Measurements from ENCODE around the gene DDX59. TPM values are rescaled to one million over a fixed set of nuclear protein-coding genes. Genes with fewer than 3 reads are reported as not detected.
"Not testable (repeated sequence)": the region's sequence is repeated elsewhere in the genome, so short reads cannot be mapped to it uniquely, and the experiment has no call there.

Gene DDX59
- total RNA-seq, 2 donors from 2014 or later: 19.5 to 28.1 TPM

DNA sequence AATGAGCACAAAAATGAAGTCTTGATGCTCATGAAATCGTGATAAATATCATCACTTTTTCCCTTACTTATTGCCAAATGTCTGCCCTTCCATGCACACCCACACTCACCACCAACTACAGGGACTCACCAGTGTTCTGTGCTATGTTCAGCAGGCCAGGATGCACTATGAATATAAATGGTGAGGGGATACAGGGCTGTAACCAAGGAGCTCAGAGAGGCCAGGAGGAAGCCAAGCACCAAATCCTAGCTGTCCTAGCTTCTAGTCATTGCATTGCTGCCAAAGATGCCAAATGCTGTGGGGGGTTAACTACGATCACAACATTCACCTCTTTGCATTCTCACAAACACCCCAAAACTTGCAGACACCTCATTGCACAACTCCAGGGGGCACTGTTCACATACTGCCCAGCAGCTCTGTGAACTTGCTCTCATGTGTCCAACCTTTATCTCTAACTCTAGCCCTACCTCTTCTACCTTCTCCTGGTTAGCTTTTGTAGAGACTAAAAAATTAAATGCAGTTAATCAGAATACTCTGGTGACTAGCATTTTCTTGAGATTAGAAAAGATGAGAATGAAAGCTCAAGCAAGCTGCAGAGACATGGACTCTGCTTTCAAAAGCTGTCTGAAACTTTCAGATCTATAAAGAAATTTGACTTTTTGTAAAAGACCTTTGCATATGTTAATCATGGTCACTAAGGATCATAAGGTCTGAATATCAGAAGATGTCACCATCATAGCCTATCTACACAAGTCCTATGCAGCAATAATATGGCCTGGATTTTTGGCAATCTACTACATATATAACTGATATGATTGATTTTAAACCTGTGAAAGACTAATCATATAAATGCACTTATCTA is 35.2 kb downstream of the DDX59 start:
- Histone ChIP-seq H3K4me3 (no peak overlapping the region), H3K36me3 (no peaks in the 10 kb centered on the region), H3K9me3 (no peaks in the 10 kb centered on the region), H3K27me3 (replicated peaks; ENCODE audit: insufficient read depth) (no peaks in the 10 kb centered on the region), H3K27ac (no peak overlapping the region), H3K4me1 (replicated peaks) (no peaks in the 10 kb centered on the region)
- 85% methylated on average over 1 of the region's 2 CpGs for WGBS
- DNase-seq (ENCODE audit: low spot score): no peak
- intact Hi-C loops (cut with DNase I): no loop called here
- TF ChIP-seq, protein P1, sequence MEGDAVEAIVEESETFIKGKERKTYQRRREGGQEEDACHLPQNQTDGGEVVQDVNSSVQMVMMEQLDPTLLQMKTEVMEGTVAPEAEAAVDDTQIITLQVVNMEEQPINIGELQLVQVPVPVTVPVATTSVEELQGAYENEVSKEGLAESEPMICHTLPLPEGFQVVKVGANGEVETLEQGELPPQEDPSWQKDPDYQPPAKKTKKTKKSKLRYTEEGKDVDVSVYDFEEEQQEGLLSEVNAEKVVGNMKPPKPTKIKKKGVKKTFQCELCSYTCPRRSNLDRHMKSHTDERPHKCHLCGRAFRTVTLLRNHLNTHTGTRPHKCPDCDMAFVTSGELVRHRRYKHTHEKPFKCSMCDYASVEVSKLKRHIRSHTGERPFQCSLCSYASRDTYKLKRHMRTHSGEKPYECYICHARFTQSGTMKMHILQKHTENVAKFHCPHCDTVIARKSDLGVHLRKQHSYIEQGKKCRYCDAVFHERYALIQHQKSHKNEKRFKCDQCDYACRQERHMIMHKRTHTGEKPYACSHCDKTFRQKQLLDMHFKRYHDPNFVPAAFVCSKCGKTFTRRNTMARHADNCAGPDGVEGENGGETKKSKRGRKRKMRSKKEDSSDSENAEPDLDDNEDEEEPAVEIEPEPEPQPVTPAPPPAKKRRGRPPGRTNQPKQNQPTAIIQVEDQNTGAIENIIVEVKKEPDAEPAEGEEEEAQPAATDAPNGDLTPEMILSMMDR (IDR thresholded peaks at IDR 0.05): no peak
- no peak for TF ChIP-seq POLR2A (IDR thresholded peaks at IDR 0.05)
- no peak for TF ChIP-seq POLR2AphosphoS5 (IDR thresholded peaks at IDR 0.05)

DNA sequence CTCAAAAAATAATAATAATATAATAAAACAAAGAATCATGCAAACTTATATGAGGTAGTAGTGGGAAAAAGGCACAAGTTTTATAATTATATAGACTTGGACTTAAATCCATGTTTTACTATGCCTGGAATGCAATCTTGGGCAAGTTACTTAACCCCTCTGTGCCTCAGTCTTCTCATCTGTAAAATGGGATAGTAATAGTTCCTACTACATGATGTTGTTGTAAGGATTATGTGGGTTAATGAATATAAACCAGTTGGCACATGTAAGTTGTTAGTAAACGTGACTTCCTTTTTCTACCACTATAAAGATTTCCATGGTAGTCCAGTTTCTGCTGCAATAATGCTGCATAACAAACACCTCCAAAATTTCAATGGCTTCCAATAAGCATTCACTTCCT is 38.3 kb downstream of the DDX59 start:
- Histone ChIP-seq H3K4me1 (replicated peaks) (no peaks in the 10 kb centered on the region), H3K27me3 (replicated peaks; ENCODE audit: insufficient read depth) (no peaks in the 10 kb centered on the region), H3K36me3 (no peaks in the 10 kb centered on the region), H3K9me3 (no peaks in the 10 kb centered on the region), H3K27ac (no peak overlapping the region), H3K4me3 (no peak overlapping the region)
- WGBS: 90% methylated on average over 1 of the region's 1 CpG
- no peak for DNase-seq (ENCODE audit: low spot score)
- intact Hi-C loops (cut with DNase I): no loop called here
- TF ChIP-seq POLR2AphosphoS5 (IDR thresholded peaks at IDR 0.05) (no peak), POLR2A (IDR thresholded peaks at IDR 0.05) (no peak)
- TF ChIP-seq, protein P1 (IDR thresholded peaks at IDR 0.05): no peak

DNA sequence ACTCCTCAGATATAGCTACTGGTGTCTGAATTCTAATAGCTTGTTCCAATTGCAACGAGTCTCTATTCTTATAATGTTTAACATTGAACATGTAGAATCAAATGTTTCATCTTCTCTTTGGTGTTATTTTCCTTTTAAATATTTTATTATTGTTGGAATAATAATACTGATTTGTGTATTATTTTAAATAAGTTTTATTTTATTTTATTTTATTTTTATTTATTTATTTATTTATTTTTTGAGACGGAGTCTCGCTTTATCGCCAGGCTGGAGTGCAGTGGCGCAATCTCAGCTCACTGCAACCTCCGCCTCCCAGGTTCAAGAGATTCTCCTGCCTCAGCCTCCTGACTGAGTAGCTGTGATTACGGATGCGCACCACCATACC is 39.2 kb downstream of the DDX59 start:
- DNase-seq (ENCODE audit: low spot score); H3K27ac ChIP-seq; H3K4me1 ChIP-seq (replicated peaks); H3K9me3 ChIP-seq; H3K27me3 ChIP-seq (replicated peaks; ENCODE audit: insufficient read depth); H3K4me3 ChIP-seq; intact Hi-C loops (cut with DNase I); H3K36me3 ChIP-seq: not testable (repeated sequence)
- 98% methylated on average over 8 of the region's 8 CpGs for WGBS

DNA sequence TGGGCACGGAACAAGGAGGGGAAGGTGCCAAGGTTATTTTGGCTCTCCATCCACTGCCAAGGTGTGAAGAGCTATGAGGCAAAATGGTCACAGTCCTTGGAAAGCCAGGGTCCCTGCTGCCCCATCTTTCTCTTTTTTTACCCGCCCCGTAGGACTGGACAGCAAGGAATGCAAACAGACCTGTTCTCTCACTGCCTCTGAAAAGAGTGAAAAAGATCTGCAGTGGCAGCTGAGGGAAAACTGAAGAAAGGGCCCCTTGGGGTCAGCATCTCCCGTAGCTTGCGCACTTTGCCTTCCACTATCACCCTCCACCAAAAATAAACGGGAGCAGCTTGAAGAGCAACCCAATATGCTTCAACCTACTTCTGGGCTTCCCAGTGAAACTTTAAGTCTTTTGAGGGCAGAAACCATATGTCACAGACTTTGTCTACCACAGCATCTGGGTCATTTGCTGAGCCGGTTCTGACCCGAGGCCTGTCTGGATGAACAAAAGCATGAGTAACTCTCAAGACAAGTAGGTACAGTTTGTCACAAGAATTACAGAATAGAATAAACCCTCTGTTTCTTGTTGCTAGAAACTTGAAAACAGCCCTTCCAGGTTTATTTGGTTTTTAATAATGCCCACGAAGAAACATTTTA is 39.7 kb downstream of the DDX59 start:
- no peaks in the 10 kb centered on the region for H3K9me3 ChIP-seq
- no peak overlapping the region for H3K27ac ChIP-seq
- 66% methylated on average over 9 of the region's 9 CpGs for WGBS
- no peak overlapping the region for H3K4me3 ChIP-seq
- no peaks in the 10 kb centered on the region for H3K36me3 ChIP-seq
- no peak for DNase-seq (ENCODE audit: low spot score)
- H3K27me3 ChIP-seq (replicated peaks; ENCODE audit: insufficient read depth): no peaks in the 10 kb centered on the region
- intact Hi-C loops (cut with DNase I): no loop called here
- TF ChIP-seq, protein P1 (IDR thresholded peaks at IDR 0.05): no peak
- TF ChIP-seq POLR2A (IDR thresholded peaks at IDR 0.05): no peak
- no peak for TF ChIP-seq POLR2AphosphoS5 (IDR thresholded peaks at IDR 0.05)
- no peaks in the 10 kb centered on the region for H3K4me1 ChIP-seq (replicated peaks)

DNA sequence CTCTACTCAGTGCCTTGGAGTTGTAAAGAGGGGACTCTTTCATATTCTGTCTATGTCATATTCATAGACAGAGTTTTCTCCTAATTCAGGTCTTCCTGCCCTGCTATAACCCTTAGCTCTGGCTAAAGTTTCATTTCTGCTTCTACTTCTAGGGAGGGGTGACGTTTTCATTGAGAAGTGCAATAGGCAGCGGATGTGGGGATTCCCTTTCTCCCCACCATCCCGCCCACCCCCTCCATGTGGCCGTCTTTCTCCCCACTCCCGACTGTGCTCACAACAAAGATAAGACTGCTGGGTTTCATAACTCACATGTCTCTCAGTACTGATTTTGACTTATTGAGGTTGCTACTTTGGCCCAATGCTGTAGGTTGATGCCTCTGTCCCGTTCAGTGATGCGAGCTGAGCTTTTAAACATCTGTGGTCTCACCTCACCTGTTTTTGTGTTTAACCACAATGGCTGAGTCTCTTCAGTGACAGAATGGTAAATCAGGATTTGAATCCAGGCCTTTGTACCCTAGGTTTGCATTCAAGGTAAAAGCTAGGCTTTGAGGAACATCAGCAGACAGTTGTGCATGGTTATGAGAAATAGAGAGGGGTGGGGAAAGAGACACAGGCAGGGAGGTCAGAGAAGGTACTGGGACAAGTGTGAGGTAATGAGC is 41.4 kb downstream of the DDX59 start:
- Histone ChIP-seq H3K4me3 (no peak overlapping the region), H3K9me3 (no peaks in the 10 kb centered on the region), H3K27me3 (replicated peaks; ENCODE audit: insufficient read depth) (no peaks in the 10 kb centered on the region), H3K27ac (no peak overlapping the region), H3K36me3 (no peaks in the 10 kb centered on the region), H3K4me1 (replicated peaks) (no peaks in the 10 kb centered on the region)
- TF ChIP-seq POLR2AphosphoS5 (IDR thresholded peaks at IDR 0.05): no peak
- TF ChIP-seq, protein P1 (IDR thresholded peaks at IDR 0.05): no peak
- no peak for TF ChIP-seq POLR2A (IDR thresholded peaks at IDR 0.05)
- DNase-seq (ENCODE audit: low spot score): no peak
- intact Hi-C loops (cut with DNase I): no loop called here
- 81% methylated on average over 7 of the region's 7 CpGs for WGBS

All from prostate gland (tissue), 2 donors.